HepG2 (cell line): ENCODE measurements around the gene TNP1. TPM values are rescaled to one million over a fixed set of nuclear protein-coding genes. Genes with fewer than 3 reads are reported as not detected.

Source experiments
- ATAC-seq: fragments of 200-7000 bp; cut with Tn5 transposase; 3 replicates; pipeline ENCODE4 v1.9.1; 2020; ENCODE audit warnings: mild to moderate bottlenecking, moderate library complexity
- BruUV-seq: library from RNA; stranded (reverse); fragments of 400-500 nt; replicated peaks from 2 replicates; lab custom pipeline; 2021; lab: Mats Ljungman, UMichigan
- CTCF ChIA-PET: fragments of 300-600 bp; formaldehyde crosslinking; extraction: SDS; loops from one replicate; lab custom pipeline; 2021; ENCODE audit warnings: low total read pairs, inconsistent platforms, low intra/inter-chr PET ratio; lab: Yijun Ruan, JAX
- POLR2A ChIA-PET: fragments of 350-600 bp; sonication (Branson Sonifier 250); formaldehyde crosslinking; loops from one replicate; lab custom pipeline; 2020; ENCODE audit warnings: antibody characterized with exemption, inconsistent platforms; lab: Yijun Ruan, JAX
- DNase-seq: peaks from one replicate; pipeline ENCODE4 v3.0.0-alpha.2; 2015; ENCODE audit warnings: low spot score
- FAIRE-seq: peaks from 3 replicates; lab custom pipeline; 2011; peaks lifted over from hg19 to GRCh38; lab: Jason Lieb, UNC
- H2AFZ ChIP-seq: one replicate; pipeline ENCODE4 v1.6.1; 2011; ENCODE audit warnings: low read length, inconsistent platforms
- H3K27ac ChIP-seq: fragments of 300-600 bp; 3 replicates; pipeline ENCODE4 v1.8.0; 2011; ENCODE audit warnings: mixed run types, mild to moderate bottlenecking, mixed read lengths, low read length, inconsistent platforms; ENCODE audit not compliant: insufficient read depth; ENCODE audit errors: extremely low read length
- H3K27me3 ChIP-seq, 2 experiments: fragments of 200-600 bp in 1 of 2; 2 replicates in 1 of 2; 3 replicates in 1 of 2; pipeline versions ENCODE4 v1.6.0 to v1.8.0; 2011; ENCODE audit warnings: low read length in 2 of 2, mild to moderate bottlenecking in 2 of 2, moderate library complexity in 2 of 2, inconsistent platforms in 1 of 2; ENCODE audit not compliant: insufficient read depth in 2 of 2, control insufficient read depth in 1 of 2
- H3K36me3 ChIP-seq, 2 experiments: fragments of 200-600 bp in 1 of 2; replicated peaks in 1 of 2; 2 replicates in 1 of 2; 3 replicates in 1 of 2; pipeline versions ENCODE4 v1.5.1 to v1.8.0; 2011; ENCODE audit warnings: low read length in 2 of 2, inconsistent platforms in 1 of 2; ENCODE audit not compliant: insufficient read depth in 2 of 2, control insufficient read depth in 1 of 2
- H3K4me1 ChIP-seq: 2 replicates; pipeline ENCODE4 v1.5.1; 2012; ENCODE audit warnings: low read length, inconsistent platforms; ENCODE audit not compliant: insufficient read depth
- H3K4me2 ChIP-seq: 2 replicates; pipeline ENCODE4 v1.6.0; 2011; ENCODE audit warnings: low read depth, low read length, inconsistent platforms
- H3K4me3 ChIP-seq, 3 experiments: fragments of 200-600 bp in 1 of 3; sonication (generic), shearing (Covaris generic) in 1 of 3; replicated peaks in 1 of 3; 2 replicates each; pipeline ENCODE4 v1.5.1; 2011 to 2016; ENCODE audit warnings: low read length in 3 of 3, inconsistent platforms in 2 of 3, low read depth in 2 of 3, mild to moderate bottlenecking in 2 of 3, control low read depth in 1 of 3, mixed read lengths in 1 of 3; ENCODE audit not compliant: insufficient read depth in 1 of 3
- H3K79me2 ChIP-seq: one replicate; pipeline ENCODE4 v1.6.1; 2011; ENCODE audit warnings: low read length, inconsistent platforms; ENCODE audit not compliant: insufficient read depth
- H3K9ac ChIP-seq: 2 replicates; pipeline ENCODE4 v1.6.0; 2011; ENCODE audit warnings: mild to moderate bottlenecking, low read depth, low read length, inconsistent platforms; ENCODE audit not compliant: insufficient read depth
- H3K9me3 ChIP-seq: 2 replicates; pipeline ENCODE4 v1.5.1; 2012; ENCODE audit warnings: mild to moderate bottlenecking, low read length
- H4K20me1 ChIP-seq: 2 replicates; pipeline ENCODE4 v1.6.0; 2011; ENCODE audit warnings: inconsistent platforms, mild to moderate bottlenecking, low read length, moderate library complexity; ENCODE audit not compliant: insufficient read depth
- AKAP8 ChIP-seq: sonication (generic); formaldehyde crosslinking; IDR thresholded peaks from 2 replicates; pipeline ENCODE4 v1.5.1; 2020; ENCODE audit warnings: mild to moderate bottlenecking, missing genetic modification reagents
- KLF11 ChIP-seq: IDR thresholded peaks from 2 replicates; pipeline ENCODE4 v1.6.1; 2016; ENCODE audit warnings: missing compliant biosample characterization
- THAP11 ChIP-seq: IDR thresholded peaks from 2 replicates; pipeline ENCODE4 v1.6.1; 2016; ENCODE audit warnings: missing biosample characterization, missing genetic modification reagents
- ZHX2 ChIP-seq, 2 experiments: sonication (generic) in 1 of 2; formaldehyde crosslinking in 1 of 2; IDR thresholded peaks; 2 replicates each; pipeline versions ENCODE4 v1.6.1 to v1.9.0; 2014 to 2022; ENCODE audit warnings: antibody characterized with exemption in 1 of 2, borderline replicate concordance in 1 of 2, inconsistent platforms in 1 of 2, low read depth in 1 of 2, missing genetic modification reagents in 1 of 2
- ZNF121 ChIP-seq: sonication (generic); formaldehyde crosslinking; IDR thresholded peaks from 2 replicates; pipeline ENCODE4 v1.5.0; 2020; ENCODE audit warnings: mild to moderate bottlenecking, missing genetic modification reagents
- ZNF264 ChIP-seq: sonication (generic); formaldehyde crosslinking; IDR thresholded peaks from 2 replicates; pipeline ENCODE4 v1.4.0; 2020; ENCODE audit warnings: missing genetic modification reagents
- ZNF432 ChIP-seq: sonication (generic); formaldehyde crosslinking; IDR thresholded peaks from 2 replicates; pipeline ENCODE4 v1.5.0; 2020; ENCODE audit warnings: missing genetic modification reagents, mild to moderate bottlenecking, borderline replicate concordance
- whole genome bisulfite sequencing: methylation state at CpG from one replicate; pipeline ENCODE4 v1.1.6; 2017; ENCODE audit warnings: low lambda C conversion rate; 5-methylcytosine and 5-hydroxymethylcytosine counted together
- in situ Hi-C: cut with HindIII; loops from 2 replicates; pipeline ENCODE4 v1.10.0; 2017; ENCODE audit warnings: low pct_unique_long_range_greater_than_20kb; ENCODE audit not compliant: extremely low pct_ligation_motif_present
- intact Hi-C: fragments of 100-400 bp; cut with micrococcal nuclease; formaldehyde crosslinking; loops from one replicate; pipeline ENCODE4 v1.10.0; 2022; ENCODE audit not compliant: unreplicated experiment
- polyA plus RNA-seq, 8 experiments: library from polyadenylated mRNA; depleted of rRNA in 3 of 8; stranded (reverse) in 7 of 8; unstranded in 1 of 8; fragments of >200 nt; fragmentation: Illumina TruSeq in 4 of 8; extraction: Trizol in 4 of 8; gene quantifications; 2 replicates each; pipeline versions ENCODE4 v1.2.1 to v1.2.3, GENCODE V29; 2011 to 2016; ENCODE audit warnings: low read depth in 4 of 8, missing spikeins in 1 of 8, mixed read lengths in 1 of 8; ENCODE audit not compliant: insufficient read depth in 1 of 8
- total RNA-seq, 5 experiments: library from RNA; depleted of rRNA; stranded (reverse); fragments of >200 nt; fragmentation: Illumina TruSeq; extraction: Trizol; gene quantifications; 2 replicates each; pipeline ENCODE4 v1.2.3, GENCODE V29; 2016; ENCODE audit warnings: low read depth in 1 of 5

TNP1 gene
- total and polyA plus RNA-seq, 2 of the 13 experiments (the other 11 are each of a cell fraction or from before 2014, with no cell fraction given) = not detected

GRCh38 chr2:216856406-216857065, 3.3 kb downstream of the TNP1 start:
- DNase-seq (no peak), ATAC-seq (peak; percentile 24; the same call in 2 of the 3 replicates), FAIRE-seq (peak; percentile 61)
- Histone ChIP-seq H3K27me3 (peaks cover 0 to 1% of the 10 kb centered on the region in 2 experiments; a peak in 1 of 5 replicates), H3K9me3 (no peaks in the 10 kb centered on the region), H3K4me2 (no peak overlapping the region), H3K36me3 (no peaks in the 10 kb centered on the region), H3K27ac (no peak overlapping the region), H2AFZ (no peak overlapping the region), H3K9ac (no peak overlapping the region), H3K4me1 (peaks cover 36% of the 10 kb centered on the region), H3K4me3 (no peak overlapping the region), H3K79me2 (no peaks in the 10 kb centered on the region), H4K20me1 (no peaks in the 10 kb centered on the region)
- CTCF ChIA-PET = no interaction called here
- intact Hi-C loops = no loop called here
- BruUV-seq = no TSS peak
- TF ChIP-seq ZNF121 (CRISPR knock-in tag) = no peak
- in situ Hi-C loops = no loop called here
- 10% methylated on average over 4 of the region's 5 CpGs for WGBS
- POLR2A ChIA-PET = no interaction called here

GRCh38 chr2:216855605-216856004, 4.3 kb downstream of the TNP1 start:
- DNase-seq (no peak), ATAC-seq (no peak), FAIRE-seq (no peak)
- Histone ChIP-seq H3K9ac (no peak overlapping the region), H3K27me3 (peaks cover 0 to 1% of the 10 kb centered on the region in 2 experiments; a peak in 1 of 5 replicates), H2AFZ (no peak overlapping the region), H3K27ac (no peak overlapping the region), H3K4me3 (no peak overlapping the region), H3K36me3 (no peaks in the 10 kb centered on the region), H3K9me3 (no peaks in the 10 kb centered on the region), H3K79me2 (no peaks in the 10 kb centered on the region), H3K4me2 (no peak overlapping the region), H4K20me1 (no peaks in the 10 kb centered on the region), H3K4me1 (peaks cover 38% of the 10 kb centered on the region)
- WGBS = 45% methylated on average over 3 of the region's 3 CpGs
- BruUV-seq = no TSS peak
- in situ Hi-C loops = no loop called here
- intact Hi-C loops = no loop called here
- ChIA-PET CTCF (no interaction called here), POLR2A (no interaction called here)
- TF ChIP-seq KLF11 (CRISPR knock-in tag) = no peak
- TF ChIP-seq THAP11 = no peak
- no peak for TF ChIP-seq AKAP8 (CRISPR knock-in tag)
- no peak for TF ChIP-seq ZNF264 (CRISPR knock-in tag)
- TF ChIP-seq ZNF432 (CRISPR knock-in tag) = no peak
- no peak for TF ChIP-seq ZHX2 (IDR thresholded peaks at IDR 0.05; ENCODE audit: low read depth)
- TF ChIP-seq ZHX2 (CRISPR knock-in tag; IDR thresholded peaks at IDR 0.05; ENCODE audit: borderline replicate concordance) = no peak
